ENCODE data around the gene ZNF556.

GRCh38 chr19:2867025-2867991 lies at the start of gene ZNF556:
- TF ChIP-seq POLR2A (IDR thresholded peaks at IDR 0.05) (no peak), CTCF (IDR thresholded peaks at IDR 0.05) (no peak)

Measured in adrenal gland (tissue), 5 donors.